MM.1S (cell line): ENCODE data around the gene GUCA2A.

Experiments used
- CTCF ChIP-seq: fragments of 300-600 bp; sonication (generic); IDR thresholded peaks from 2 replicates; pipeline ENCODE4 v1.5.1; 2016; ENCODE audit warnings: antibody characterized with exemption, low read length, mixed read lengths
- EZH2phosphoT487 ChIP-seq: fragments of 300-600 bp; sonication (generic); IDR thresholded peaks from 2 replicates; pipeline ENCODE4 v1.6.1; 2018; ENCODE audit warnings: antibody characterized with exemption, low read length

DNA sequence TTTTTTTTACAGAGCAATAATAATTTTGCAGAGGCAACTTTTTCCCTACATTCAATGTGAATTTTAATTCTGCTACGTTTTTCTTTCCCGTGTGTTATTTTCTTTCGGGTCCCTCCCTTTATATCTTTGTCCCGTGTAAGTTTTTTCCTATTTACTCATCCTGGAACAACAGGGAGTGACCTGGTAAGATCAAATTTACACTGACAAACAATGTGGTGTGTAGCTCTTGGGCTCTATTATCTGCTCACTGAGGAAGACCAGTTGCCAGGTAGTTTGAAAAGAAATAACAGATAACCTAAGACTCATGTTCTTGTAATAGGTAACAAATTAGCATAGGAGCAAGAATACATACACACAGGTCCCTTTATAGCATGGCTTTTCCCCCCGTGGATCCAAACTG, 33.7 kb upstream of the GUCA2A start:
- no peak for TF ChIP-seq CTCF
- TF ChIP-seq EZH2phosphoT487 = no peak
